ENCODE results near the gene CPT1B.

DNA sequence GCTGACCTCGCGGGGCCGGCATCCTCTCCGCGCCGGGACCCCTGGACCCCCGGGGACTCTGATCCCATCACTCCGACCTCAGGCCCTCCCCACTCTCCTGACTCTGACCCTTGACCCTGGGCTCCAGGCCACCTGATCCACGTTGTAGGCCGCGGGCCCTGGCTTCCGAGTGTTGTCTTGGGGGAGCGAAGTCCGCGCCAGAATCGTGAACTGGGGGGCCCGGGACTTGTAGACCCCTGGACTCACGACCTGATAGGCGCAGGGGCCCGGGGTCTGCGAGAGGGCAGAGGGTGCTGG, 47.7 kb downstream of the CPT1B start:
- no peak for TF ChIP-seq YY1 (IDR thresholded peaks at IDR 0.05; ENCODE audit: insufficient read depth, insufficient read length)
- TF ChIP-seq SUZ12 (IDR thresholded peaks at IDR 0.05; ENCODE audit: extremely low read depth, insufficient read depth, insufficient read length), result no peak

Data from NT2/D1 (cell line).